Activated T-helper 2 cell treated with anti-CD3 and anti-CD28 coated beads, Interferon-gamma antibody, Interleukin-2, Interleukin-4, amounts not matched to agents 10 μg/mL and 5 μg/mL and 100 μg/mL, durations not matched to agents 14 hours and 24 hours and 36 hours (primary cell): ENCODE measurements around the gene XNDC1N. TPM values are rescaled to one million over a fixed set of nuclear protein-coding genes. Genes with fewer than 3 reads are reported as not detected.
"Not testable (repeated sequence)": the region's sequence is repeated elsewhere in the genome, so short reads cannot be mapped to it uniquely, and the experiment has no call there.

Source experiments
- DNase-seq: peaks from one replicate; pipeline ENCODE4 v3.0.0; 2021; ENCODE audit warnings: low spot score
- H3K27ac Mint-ChIP-seq: one replicate; pipeline ENCODE4 v1.8.0; 2021; ENCODE audit warnings: mixed read lengths
- H3K27me3 Mint-ChIP-seq: one replicate; pipeline ENCODE4 v1.8.0; 2021; ENCODE audit warnings: low read depth, mixed read lengths
- H3K36me3 Mint-ChIP-seq: one replicate; pipeline ENCODE4 v1.8.0; 2021; ENCODE audit warnings: low read depth, mixed read lengths
- H3K4me1 Mint-ChIP-seq: one replicate; pipeline ENCODE4 v1.8.0; 2021; ENCODE audit warnings: low read depth, mixed read lengths
- H3K4me3 Mint-ChIP-seq: one replicate; pipeline ENCODE4 v1.8.0; 2021; ENCODE audit warnings: low read depth, mild to moderate bottlenecking, moderate library complexity, mixed read lengths
- H3K9me3 Mint-ChIP-seq: one replicate; pipeline ENCODE4 v1.8.0; 2021; ENCODE audit warnings: mixed read lengths
- intact Hi-C: fragments of 100-400 bp; cut with micrococcal nuclease; formaldehyde crosslinking; loops from one replicate; pipeline ENCODE4 v1.15.1; 2023
- total RNA-seq: library from RNA; stranded (reverse); gene quantifications from 2 replicates; pipeline ENCODE4 v1.2.3, GENCODE V29; 2022

XNDC1N gene
- total RNA-seq, 1 donor from 2014 or later = 14.7 TPM

GRCh38 chr11:71888335-71889010 is 39.9 kb downstream of the XNDC1N start:
- H3K4me3 Mint-ChIP-seq, H3K27ac Mint-ChIP-seq, intact Hi-C loops, H3K27me3 Mint-ChIP-seq, H3K9me3 Mint-ChIP-seq, H3K4me1 Mint-ChIP-seq, DNase-seq, H3K36me3 Mint-ChIP-seq: not testable (repeated sequence)

DNA sequence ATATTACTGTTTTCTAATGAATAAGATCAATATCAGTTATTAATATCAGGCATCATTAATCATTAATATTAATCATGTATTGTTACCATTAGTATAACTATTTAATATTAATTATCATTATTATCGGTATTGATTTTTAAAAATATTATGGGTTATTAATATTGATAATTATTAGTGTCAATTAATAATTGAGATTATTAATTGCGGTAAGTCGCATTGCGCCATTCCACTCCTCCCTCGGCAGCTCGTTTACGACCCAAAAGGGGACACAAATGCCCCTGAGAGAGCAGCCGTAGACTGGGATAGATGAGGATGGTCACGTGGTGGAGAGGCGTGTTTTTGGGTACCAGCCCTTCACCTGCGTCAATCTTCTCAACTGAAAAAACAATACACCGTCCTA is 42.6 kb downstream of the XNDC1N start:
- H3K27me3 Mint-ChIP-seq, intact Hi-C loops, H3K4me1 Mint-ChIP-seq, H3K36me3 Mint-ChIP-seq, DNase-seq, H3K27ac Mint-ChIP-seq, H3K4me3 Mint-ChIP-seq, H3K9me3 Mint-ChIP-seq: not testable (repeated sequence)

Other genes with a start within 250 kb of the XNDC1N start
- not detected in 2 replicates for gene DEFB108B, start 95.4 kb downstream of the XNDC1N start, total RNA-seq
- gene DEFB131B, start 50.1 kb downstream of the XNDC1N start, total RNA-seq = not detected in 2 replicates
- 49.1 and 51.3 TPM in 2 replicates for gene RNF121, start 452 bp upstream of the XNDC1N start, total RNA-seq
- 12.6 and 13.5 TPM in 2 replicates for gene IL18BP, start 70.3 kb upstream of the XNDC1N start, total RNA-seq
- 162 and 174 TPM in 2 replicates for gene NUMA1, start 151.9 kb upstream of the XNDC1N start, total RNA-seq
- gene LRRC51, start 152.3 kb upstream of the XNDC1N start, total RNA-seq = 7.9 and 9.2 TPM in 2 replicates
- 95.1 and 100 TPM in 2 replicates for gene LAMTOR1, start 174.7 kb upstream of the XNDC1N start, total RNA-seq
- 0.18 TPM in 1 of 2 replicates, not detected in the other for gene TOMT, start 177.3 kb upstream of the XNDC1N start, total RNA-seq
- 61.6 and 67.9 TPM in 2 replicates for gene ANAPC15, start 184.1 kb upstream of the XNDC1N start, total RNA-seq
- gene FOLR3, start 207.1 kb upstream of the XNDC1N start, total RNA-seq = 0.18 and 0.51 TPM in 2 replicates